ENCODE data around the gene CYLD.
A peak's percentile ranks its signal among the peaks of the same experiment; 100 is the strongest.

CYLD gene

GRCh38 chr16:50804290-50804907 is 62.5 kb downstream of the CYLD start:
- in situ Hi-C loops (cut with HindIII; ENCODE audit: low pct_ligation_motif_present, low sequenced_read_pairs): no loop called here
- no peaks in the 10 kb centered on the region for H3K27me3 ChIP-seq (replicated peaks)
- H3K4me3 ChIP-seq (ENCODE audit: low read depth, low read length): no peak overlapping the region
- no peak overlapping the region for H3K27ac ChIP-seq
- DNase-seq: no peak
- no peaks in the 10 kb centered on the region for H3K36me3 ChIP-seq (replicated peaks)
- no peak for TF ChIP-seq CTCF (IDR thresholded peaks at IDR 0.05; ENCODE audit: low read depth, low read length, missing control alignments)

GRCh38 chr16:50806099-50807062 is 64.5 kb downstream of the CYLD start:
- in situ Hi-C loops (cut with HindIII; ENCODE audit: low pct_ligation_motif_present, low sequenced_read_pairs): no loop called here
- peak overlapping the region; percentile 30 for H3K27ac ChIP-seq
- TF ChIP-seq CTCF (IDR thresholded peaks at IDR 0.05; ENCODE audit: low read depth, low read length, missing control alignments): peak; percentile 83

GRCh38 chr16:50808929-50809538 is 67.1 kb downstream of the CYLD start:
- in situ Hi-C loops (cut with HindIII; ENCODE audit: low pct_ligation_motif_present, low sequenced_read_pairs): no loop called here
- no peak overlapping the region for H3K4me3 ChIP-seq (ENCODE audit: low read depth, low read length)
- no peak overlapping the region for H3K27ac ChIP-seq
- no peaks in the 10 kb centered on the region for H3K36me3 ChIP-seq (replicated peaks)
- DNase-seq: no peak
- TF ChIP-seq CTCF (IDR thresholded peaks at IDR 0.05; ENCODE audit: low read depth, low read length, missing control alignments): no peak
- H3K27me3 ChIP-seq (replicated peaks): no peaks in the 10 kb centered on the region

More at GRCh38 chr16:50806099-50807062, 64.5 kb downstream of the CYLD start:
- no peaks in the 10 kb centered on the region for H3K27me3 ChIP-seq (replicated peaks)
- H3K36me3 ChIP-seq (replicated peaks): no peaks in the 10 kb centered on the region
- peak overlapping the region; percentile 52 for H3K4me3 ChIP-seq (ENCODE audit: low read depth, low read length)
- DNase-seq: peak; percentile 86

GRCh38 chr16:50809561-50809960 is 67.7 kb downstream of the CYLD start:
- Histone ChIP-seq H3K4me3 (ENCODE audit: low read depth, low read length) (no peak overlapping the region), H3K36me3 (replicated peaks) (no peaks in the 10 kb centered on the region), H3K27ac (no peak overlapping the region), H3K27me3 (replicated peaks) (no peaks in the 10 kb centered on the region)
- no peak for DNase-seq
- TF ChIP-seq CTCF (IDR thresholded peaks at IDR 0.05; ENCODE audit: low read depth, low read length, missing control alignments): no peak
- in situ Hi-C loops (cut with HindIII; ENCODE audit: low pct_ligation_motif_present, low sequenced_read_pairs): no loop called here

GRCh38 chr16:50810241-50810965 is 68.5 kb downstream of the CYLD start:
- in situ Hi-C loops (cut with HindIII; ENCODE audit: low pct_ligation_motif_present, low sequenced_read_pairs): no loop called here
- DNase-seq: no peak
- Histone ChIP-seq H3K27ac (no peak overlapping the region), H3K27me3 (replicated peaks) (no peaks in the 10 kb centered on the region), H3K36me3 (replicated peaks) (no peaks in the 10 kb centered on the region), H3K4me3 (ENCODE audit: low read depth, low read length) (no peak overlapping the region)
- TF ChIP-seq CTCF (IDR thresholded peaks at IDR 0.05; ENCODE audit: low read depth, low read length, missing control alignments): no peak
